K562 (cell line): Measurements from ENCODE around the gene PRTN3. TPM values are rescaled to one million over a fixed set of nuclear protein-coding genes. Genes with fewer than 3 reads are reported as not detected.

Source experiments
- BRD9 ChIP-seq: fragments of 450-650 bp; IDR thresholded peaks from 2 replicates; pipeline ENCODE4 v1.6.1; 2018; ENCODE audit warnings: low read depth; ENCODE audit not compliant: partially characterized antibody
- FIP1L1 ChIP-seq: fragments of 200-400 bp; formaldehyde crosslinking; IDR thresholded peaks from 2 replicates; pipeline ENCODE4 v1.6.1; 2018; ENCODE audit warnings: mild to moderate bottlenecking, low read depth, low read length; ENCODE audit not compliant: poor library complexity, severe bottlenecking
- GATAD2A ChIP-seq: fragments of 450-650 bp; IDR thresholded peaks from 2 replicates; pipeline ENCODE4 v1.6.1; 2017
- HCFC1 ChIP-seq: IDR thresholded peaks from 2 replicates; pipeline ENCODE4 v1.6.1; 2012; ENCODE audit warnings: low read depth, low read length, improper control_type of control experiment
- MAFF ChIP-seq: IDR thresholded peaks from 2 replicates; pipeline ENCODE4 v1.6.1; 2012; ENCODE audit warnings: low read length, improper control_type of control experiment
- MBD2 ChIP-seq: sonication (generic); IDR thresholded peaks from 2 replicates; pipeline ENCODE4 v1.6.1; 2016; ENCODE audit warnings: low read depth, borderline replicate concordance
- POLR2A ChIP-seq: fragments of 450-650 bp; conservative IDR thresholded peaks from 2 replicates; pipeline ENCODE4 v1.6.1; 2016
- POLR2AphosphoS2 ChIP-seq: IDR thresholded peaks from 2 replicates; pipeline ENCODE4 v1.6.1; 2012; ENCODE audit warnings: low read length, improper control_type of control experiment
- POLR2AphosphoS5 ChIP-seq: IDR thresholded peaks from 2 replicates; pipeline ENCODE4 v1.6.1; 2011; ENCODE audit warnings: mild to moderate bottlenecking, low read depth, low read length, moderate library complexity; ENCODE audit not compliant: control insufficient read depth, insufficient read depth
- RBFOX2 ChIP-seq: fragments of 200-400 bp; formaldehyde crosslinking; IDR thresholded peaks from 2 replicates; pipeline ENCODE4 v1.6.1; 2017; ENCODE audit warnings: low read depth, mild to moderate bottlenecking, low read length, moderate library complexity
- RBM22 ChIP-seq: fragments of 200-400 bp; formaldehyde crosslinking; IDR thresholded peaks from 2 replicates; pipeline ENCODE4 v1.6.1; 2018; ENCODE audit warnings: low read length, low read depth; ENCODE audit not compliant: poor library complexity, severe bottlenecking
- ZNF24 ChIP-seq: fragments of 450-650 bp; IDR thresholded peaks from 2 replicates; pipeline ENCODE4 v1.6.1; 2016
- ZSCAN29 ChIP-seq: fragments of 450-650 bp; IDR thresholded peaks from 2 replicates; pipeline ENCODE4 v1.6.1; 2017
- polyA plus RNA-seq, 8 experiments: library from polyadenylated mRNA; depleted of rRNA in 4 of 8; stranded (reverse) in 5 of 8; unstranded in 3 of 8; fragments of >200 nt; fragmentation: Nextera tagmentation in 2 of 8; fragmentation: Illumina TruSeq in 1 of 8; extraction: Ambion mirVana in 2 of 8; extraction: Trizol in 1 of 8; gene quantifications; 2 replicates each; pipeline versions ENCODE4 v1.2.1 to v1.2.3, GENCODE V29; 2011 to 2014; ENCODE audit warnings: inconsistent platforms in 1 of 8, missing spikeins in 1 of 8
- total RNA-seq, 7 experiments: library from RNA; depleted of rRNA in 6 of 7; stranded (reverse); fragments of >200 nt in 6 of 7; fragmentation: Illumina TruSeq in 2 of 7; extraction: Trizol in 2 of 7; gene quantifications; 2 replicates each; pipeline versions ENCODE4 v1.2.1 to v1.2.3, GENCODE V29; 2011 to 2021; ENCODE audit warnings: low replicate concordance in 1 of 7
- TF ChIP-seq, protein P1 (sequence below): fragments of 250-450 bp; sonication (Bioruptor Pico); IDR thresholded peaks from 2 replicates; pipeline ENCODE4 v1.8.0; 2022; ENCODE audit warnings: inconsistent platforms
- TF ChIP-seq, protein P2 (sequence below): sonication (generic); formaldehyde crosslinking; IDR thresholded peaks from 2 replicates; pipeline ENCODE4 v1.8.0; 2022; ENCODE audit warnings: missing genetic modification reagents, mild to moderate bottlenecking, borderline replicate concordance
- TF ChIP-seq, protein P3 (sequence below): fragments of 450-650 bp; IDR thresholded peaks from 2 replicates; pipeline ENCODE4 v1.6.1; 2018; ENCODE audit warnings: mild to moderate bottlenecking, low read depth; ENCODE audit not compliant: partially characterized antibody
- TF ChIP-seq, protein P4 (sequence below): fragments of 250-450 bp; sonication (Bioruptor Pico); IDR thresholded peaks from 2 replicates; pipeline ENCODE4 v1.8.0; 2022; ENCODE audit warnings: inconsistent platforms, mild to moderate bottlenecking, moderate library complexity, borderline replicate concordance
- TF ChIP-seq, protein P5 (sequence below): IDR thresholded peaks from 2 replicates; pipeline ENCODE4 v1.6.1; 2016; ENCODE audit warnings: missing genetic modification characterization, missing compliant biosample characterization

Gene PRTN3
- total and polyA plus RNA-seq, 9 of the 15 experiments (the other 6 are each of a cell fraction or from before 2014, with no cell fraction given): 0.14 to 0.86 (median 0.43) TPM; not detected in 3

DNA sequence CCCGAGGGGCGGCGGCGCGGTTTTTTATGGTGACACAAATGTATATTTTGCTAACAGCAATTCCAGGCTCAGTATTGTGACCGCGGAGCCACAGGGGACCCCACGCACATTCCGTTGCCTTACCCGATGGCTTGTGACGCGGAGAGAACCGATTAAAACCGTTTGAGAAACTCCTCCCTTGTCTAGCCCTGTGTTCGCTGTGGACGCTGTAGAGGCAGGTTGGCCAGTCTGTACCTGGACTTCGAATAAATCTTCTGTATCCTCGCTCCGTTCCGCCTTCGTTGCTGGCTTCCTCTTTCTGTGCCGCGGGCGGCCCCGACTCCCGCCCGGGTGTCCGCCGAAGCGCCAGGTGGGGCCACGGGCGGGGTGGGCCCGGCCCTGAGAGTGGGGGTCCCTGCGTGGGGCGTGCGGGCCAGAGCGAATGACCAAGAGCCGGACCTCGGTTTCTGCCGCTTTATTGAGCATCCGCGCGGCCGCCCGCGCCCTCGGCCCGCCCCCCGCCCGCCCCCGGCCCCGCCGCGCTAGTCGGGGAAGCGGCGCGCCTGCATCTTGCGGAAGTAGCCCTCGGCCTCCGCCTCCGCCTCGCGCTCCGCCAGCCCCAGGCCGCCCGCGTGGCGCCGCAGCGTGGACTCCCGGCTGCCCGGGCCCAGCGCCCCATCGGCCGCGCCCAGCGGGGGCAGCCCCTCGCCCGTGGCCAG lies 28.6 kb upstream of the PRTN3 start (continued):
- TF ChIP-seq BRD9: no peak
- TF ChIP-seq ZNF24: no peak
- no peak for TF ChIP-seq GATAD2A
- TF ChIP-seq ZSCAN29: no peak
- TF ChIP-seq, protein P1, sequence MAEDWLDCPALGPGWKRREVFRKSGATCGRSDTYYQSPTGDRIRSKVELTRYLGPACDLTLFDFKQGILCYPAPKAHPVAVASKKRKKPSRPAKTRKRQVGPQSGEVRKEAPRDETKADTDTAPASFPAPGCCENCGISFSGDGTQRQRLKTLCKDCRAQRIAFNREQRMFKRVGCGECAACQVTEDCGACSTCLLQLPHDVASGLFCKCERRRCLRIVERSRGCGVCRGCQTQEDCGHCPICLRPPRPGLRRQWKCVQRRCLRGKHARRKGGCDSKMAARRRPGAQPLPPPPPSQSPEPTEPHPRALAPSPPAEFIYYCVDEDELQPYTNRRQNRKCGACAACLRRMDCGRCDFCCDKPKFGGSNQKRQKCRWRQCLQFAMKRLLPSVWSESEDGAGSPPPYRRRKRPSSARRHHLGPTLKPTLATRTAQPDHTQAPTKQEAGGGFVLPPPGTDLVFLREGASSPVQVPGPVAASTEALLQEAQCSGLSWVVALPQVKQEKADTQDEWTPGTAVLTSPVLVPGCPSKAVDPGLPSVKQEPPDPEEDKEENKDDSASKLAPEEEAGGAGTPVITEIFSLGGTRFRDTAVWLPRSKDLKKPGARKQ (CRISPR knock-in tag): 0 out of 2 replicates have a peak, but pooled peaks have one; percentile 15
- TF ChIP-seq MBD2: no peak
- TF ChIP-seq, protein P2, sequence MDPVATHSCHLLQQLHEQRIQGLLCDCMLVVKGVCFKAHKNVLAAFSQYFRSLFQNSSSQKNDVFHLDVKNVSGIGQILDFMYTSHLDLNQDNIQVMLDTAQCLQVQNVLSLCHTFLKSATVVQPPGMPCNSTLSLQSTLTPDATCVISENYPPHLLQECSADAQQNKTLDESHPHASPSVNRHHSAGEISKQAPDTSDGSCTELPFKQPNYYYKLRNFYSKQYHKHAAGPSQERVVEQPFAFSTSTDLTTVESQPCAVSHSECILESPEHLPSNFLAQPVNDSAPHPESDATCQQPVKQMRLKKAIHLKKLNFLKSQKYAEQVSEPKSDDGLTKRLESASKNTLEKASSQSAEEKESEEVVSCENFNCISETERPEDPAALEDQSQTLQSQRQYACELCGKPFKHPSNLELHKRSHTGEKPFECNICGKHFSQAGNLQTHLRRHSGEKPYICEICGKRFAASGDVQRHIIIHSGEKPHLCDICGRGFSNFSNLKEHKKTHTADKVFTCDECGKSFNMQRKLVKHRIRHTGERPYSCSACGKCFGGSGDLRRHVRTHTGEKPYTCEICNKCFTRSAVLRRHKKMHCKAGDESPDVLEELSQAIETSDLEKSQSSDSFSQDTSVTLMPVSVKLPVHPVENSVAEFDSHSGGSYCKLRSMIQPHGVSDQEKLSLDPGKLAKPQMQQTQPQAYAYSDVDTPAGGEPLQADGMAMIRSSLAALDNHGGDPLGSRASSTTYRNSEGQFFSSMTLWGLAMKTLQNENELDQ (CRISPR knock-in tag): no peak
- TF ChIP-seq, protein P3, sequence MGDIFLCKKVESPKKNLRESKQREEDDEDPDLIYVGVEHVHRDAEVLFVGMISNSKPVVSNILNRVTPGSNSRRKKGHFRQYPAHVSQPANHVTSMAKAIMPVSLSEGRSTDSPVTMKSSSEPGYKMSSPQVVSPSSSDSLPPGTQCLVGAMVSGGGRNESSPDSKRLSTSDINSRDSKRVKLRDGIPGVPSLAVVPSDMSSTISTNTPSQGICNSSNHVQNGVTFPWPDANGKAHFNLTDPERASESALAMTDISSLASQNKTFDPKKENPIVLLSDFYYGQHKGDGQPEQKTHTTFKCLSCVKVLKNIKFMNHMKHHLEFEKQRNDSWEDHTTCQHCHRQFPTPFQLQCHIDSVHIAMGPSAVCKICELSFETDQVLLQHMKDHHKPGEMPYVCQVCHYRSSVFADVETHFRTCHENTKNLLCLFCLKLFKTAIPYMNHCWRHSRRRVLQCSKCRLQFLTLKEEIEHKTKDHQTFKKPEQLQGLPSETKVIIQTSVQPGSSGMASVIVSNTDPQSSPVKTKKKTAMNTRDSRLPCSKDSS: no peak
- no peak for TF ChIP-seq HCFC1
- 0 out of 2 replicates have a peak, but pooled peaks have one; percentile 34 for TF ChIP-seq POLR2AphosphoS5
- TF ChIP-seq POLR2AphosphoS2: peak; percentile 93; the same call in 1 of the 2 replicates
- TF ChIP-seq POLR2A: peak; percentile 74
- TF ChIP-seq, protein P4, sequence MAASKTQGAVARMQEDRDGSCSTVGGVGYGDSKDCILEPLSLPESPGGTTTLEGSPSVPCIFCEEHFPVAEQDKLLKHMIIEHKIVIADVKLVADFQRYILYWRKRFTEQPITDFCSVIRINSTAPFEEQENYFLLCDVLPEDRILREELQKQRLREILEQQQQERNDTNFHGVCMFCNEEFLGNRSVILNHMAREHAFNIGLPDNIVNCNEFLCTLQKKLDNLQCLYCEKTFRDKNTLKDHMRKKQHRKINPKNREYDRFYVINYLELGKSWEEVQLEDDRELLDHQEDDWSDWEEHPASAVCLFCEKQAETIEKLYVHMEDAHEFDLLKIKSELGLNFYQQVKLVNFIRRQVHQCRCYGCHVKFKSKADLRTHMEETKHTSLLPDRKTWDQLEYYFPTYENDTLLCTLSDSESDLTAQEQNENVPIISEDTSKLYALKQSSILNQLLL (CRISPR knock-in tag): no peak
- peak; percentile 83 for TF ChIP-seq FIP1L1
- TF ChIP-seq, protein P5, sequence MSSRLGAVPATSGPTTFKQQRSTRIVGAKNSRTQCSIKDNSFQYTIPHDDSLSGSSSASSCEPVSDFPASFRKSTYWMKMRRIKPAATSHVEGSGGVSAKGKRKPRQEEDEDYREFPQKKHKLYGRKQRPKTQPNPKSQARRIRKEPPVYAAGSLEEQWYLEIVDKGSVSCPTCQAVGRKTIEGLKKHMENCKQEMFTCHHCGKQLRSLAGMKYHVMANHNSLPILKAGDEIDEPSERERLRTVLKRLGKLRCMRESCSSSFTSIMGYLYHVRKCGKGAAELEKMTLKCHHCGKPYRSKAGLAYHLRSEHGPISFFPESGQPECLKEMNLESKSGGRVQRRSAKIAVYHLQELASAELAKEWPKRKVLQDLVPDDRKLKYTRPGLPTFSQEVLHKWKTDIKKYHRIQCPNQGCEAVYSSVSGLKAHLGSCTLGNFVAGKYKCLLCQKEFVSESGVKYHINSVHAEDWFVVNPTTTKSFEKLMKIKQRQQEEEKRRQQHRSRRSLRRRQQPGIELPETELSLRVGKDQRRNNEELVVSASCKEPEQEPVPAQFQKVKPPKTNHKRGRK (tag): no peak
- no peak for TF ChIP-seq MAFF
- TF ChIP-seq RBM22: peak; percentile 85
- peak; percentile 58 for TF ChIP-seq RBFOX2
